Right atrium auricular region (tissue), 2 donors: ENCODE results near the gene ATP6V0A1. TPM values are rescaled to one million over a fixed set of nuclear protein-coding genes. Genes with fewer than 3 reads are reported as not detected.
"Not testable (repeated sequence)": the region's sequence is repeated elsewhere in the genome, so short reads cannot be mapped to it uniquely, and the experiment has no call there.

ENCODE experiments used
- DNase-seq: peaks from one replicate; pipeline ENCODE4 v3.0.0-alpha.2; 2019; ENCODE audit warnings: low spot score
- H3K27ac ChIP-seq, 2 donors: fragments of 200-600 bp; sonication (generic); 1 replicate in 1 of 2; 2 replicates in 1 of 2; pipeline ENCODE4 v1.5.1; 2016 to 2019
- H3K27me3 ChIP-seq, 2 donors: fragments of 200-600 bp; sonication (generic); one replicate each; pipeline versions ENCODE4 v1.5.1 to v1.6.0; 2017 to 2019
- H3K36me3 ChIP-seq: fragments of 200-600 bp; sonication (generic); one replicate; pipeline ENCODE4 v1.5.1; 2016
- H3K4me1 ChIP-seq, 2 donors: fragments of 200-600 bp; sonication (generic); one replicate each; pipeline versions ENCODE4 v1.5.1 to v1.6.0; 2017 to 2019
- H3K4me3 ChIP-seq, 2 donors: fragments of 200-600 bp; sonication (generic); 1 replicate in 1 of 2; 2 replicates in 1 of 2; pipeline ENCODE4 v1.5.1; 2017 to 2019; ENCODE audit warnings: mild to moderate bottlenecking in 1 of 2, moderate library complexity in 1 of 2
- H3K9me3 ChIP-seq, 2 donors: fragments of 200-600 bp; sonication (generic); one replicate each; pipeline ENCODE4 v1.5.1; 2019
- total RNA-seq, 2 donors: library from RNA; depleted of rRNA; stranded (reverse); fragments of >200 nt; gene quantifications; one replicate each; pipeline ENCODE4 v1.1.0, GENCODE V29; 2016
- TF ChIP-seq, protein P1 (sequence below), 2 donors: fragments of 200-600 bp; sonication (generic); IDR thresholded peaks; one replicate each; pipeline ENCODE4 v1.5.1; 2019; ENCODE audit warnings: antibody characterized with exemption in 2 of 2

Gene ATP6V0A1
- total RNA-seq, 2 donors from 2014 or later: 38.9 to 67.5 TPM

DNA sequence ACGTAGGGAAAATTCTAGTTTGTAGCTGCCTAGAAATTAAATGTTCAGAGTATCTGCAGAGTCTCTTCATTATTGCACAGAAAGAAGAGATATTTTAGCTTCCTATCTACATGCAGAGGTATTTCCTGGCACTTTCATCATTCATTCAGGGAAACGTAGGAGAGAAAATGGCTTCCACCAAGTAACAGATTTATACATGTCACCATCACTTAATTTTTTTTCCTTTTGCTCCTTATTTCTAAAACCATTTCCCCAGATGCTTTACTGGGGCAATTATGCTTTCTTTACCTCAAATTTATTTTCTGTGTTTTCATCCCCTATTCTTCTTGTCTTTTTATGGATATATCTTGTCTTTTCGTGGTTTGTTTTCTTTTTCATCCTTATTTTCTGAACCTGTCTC, 18.5 kb downstream of the ATP6V0A1 start:
- TF ChIP-seq, protein P1, sequence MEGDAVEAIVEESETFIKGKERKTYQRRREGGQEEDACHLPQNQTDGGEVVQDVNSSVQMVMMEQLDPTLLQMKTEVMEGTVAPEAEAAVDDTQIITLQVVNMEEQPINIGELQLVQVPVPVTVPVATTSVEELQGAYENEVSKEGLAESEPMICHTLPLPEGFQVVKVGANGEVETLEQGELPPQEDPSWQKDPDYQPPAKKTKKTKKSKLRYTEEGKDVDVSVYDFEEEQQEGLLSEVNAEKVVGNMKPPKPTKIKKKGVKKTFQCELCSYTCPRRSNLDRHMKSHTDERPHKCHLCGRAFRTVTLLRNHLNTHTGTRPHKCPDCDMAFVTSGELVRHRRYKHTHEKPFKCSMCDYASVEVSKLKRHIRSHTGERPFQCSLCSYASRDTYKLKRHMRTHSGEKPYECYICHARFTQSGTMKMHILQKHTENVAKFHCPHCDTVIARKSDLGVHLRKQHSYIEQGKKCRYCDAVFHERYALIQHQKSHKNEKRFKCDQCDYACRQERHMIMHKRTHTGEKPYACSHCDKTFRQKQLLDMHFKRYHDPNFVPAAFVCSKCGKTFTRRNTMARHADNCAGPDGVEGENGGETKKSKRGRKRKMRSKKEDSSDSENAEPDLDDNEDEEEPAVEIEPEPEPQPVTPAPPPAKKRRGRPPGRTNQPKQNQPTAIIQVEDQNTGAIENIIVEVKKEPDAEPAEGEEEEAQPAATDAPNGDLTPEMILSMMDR (IDR thresholded peaks at IDR 0.05): no peak
- Histone ChIP-seq H3K4me3 (no peak overlapping the region), H3K27ac (no peak overlapping the region), H3K36me3 (peaks cover 74% of the 10 kb centered on the region), H3K4me1 (no peaks in the 10 kb centered on the region), H3K9me3 (no peaks in the 10 kb centered on the region), H3K27me3 (no peaks in the 10 kb centered on the region)
- DNase-seq: no peak

DNA sequence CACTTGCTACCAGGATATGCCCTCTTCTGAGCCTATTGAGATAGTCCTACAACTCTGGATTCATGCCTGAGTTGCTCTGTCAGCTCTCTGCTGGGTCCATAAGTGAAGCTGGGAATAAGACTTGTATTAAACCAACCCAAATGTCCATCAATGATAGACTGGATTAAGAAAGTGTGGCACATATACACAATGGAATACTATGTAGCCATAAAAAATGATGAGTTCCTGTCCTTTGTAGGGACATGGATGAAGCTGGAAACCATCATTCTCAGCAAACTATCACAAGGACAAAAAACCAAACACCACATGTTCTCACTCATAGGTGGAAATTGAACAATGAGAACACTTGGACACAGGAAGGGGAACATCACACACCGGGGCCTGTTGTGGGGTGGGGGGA, 19.1 kb downstream of the ATP6V0A1 start:
- not testable (repeated sequence) for H3K9me3 ChIP-seq, H3K4me1 ChIP-seq, H3K27me3 ChIP-seq, DNase-seq, H3K4me3 ChIP-seq, H3K27ac ChIP-seq
- H3K36me3 ChIP-seq: peaks cover 72% of the 10 kb centered on the region

DNA sequence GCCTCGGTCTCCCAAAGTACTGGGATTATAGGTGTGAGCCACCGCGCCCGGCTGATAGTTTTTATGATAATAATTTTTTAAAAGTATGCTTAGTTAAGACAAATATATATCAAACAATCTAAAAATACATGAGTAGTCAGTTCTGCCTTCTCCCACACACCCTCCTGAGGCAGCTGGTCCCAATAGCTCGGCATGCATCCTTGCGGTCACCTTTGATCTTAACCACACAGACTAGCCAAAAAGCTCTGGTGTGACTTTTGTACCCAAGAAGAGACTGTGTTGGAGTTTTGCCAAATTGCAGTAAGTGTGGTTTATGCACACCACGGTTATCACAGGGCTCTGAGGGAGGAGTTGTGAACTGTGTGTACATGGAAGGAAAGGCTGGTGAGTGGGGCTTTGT, 25.6 kb downstream of the ATP6V0A1 start:
- Histone ChIP-seq H3K4me1 (no peaks in the 10 kb centered on the region), H3K27ac (peak overlapping the region in 1 of 2 donors; percentile 55), H3K4me3 (no peak overlapping the region), H3K36me3 (peaks cover 93% of the 10 kb centered on the region), H3K9me3 (no peaks in the 10 kb centered on the region), H3K27me3 (no peaks in the 10 kb centered on the region)
- DNase-seq: no peak
- TF ChIP-seq, protein P1 (IDR thresholded peaks at IDR 0.05): no peak

- TF ChIP-seq, protein P1 (IDR thresholded peaks at IDR 0.05): no peak
- H3K9me3 ChIP-seq: no peaks in the 10 kb centered on the region
- H3K27ac ChIP-seq: no peak overlapping the region
- H3K36me3 ChIP-seq: peaks cover 95% of the 10 kb centered on the region
- H3K4me1 ChIP-seq: no peaks in the 10 kb centered on the region
- no peaks in the 10 kb centered on the region for H3K27me3 ChIP-seq
- H3K4me3 ChIP-seq: no peak overlapping the region
- no peak for DNase-seq
Measured at GRCh38 chr17:42485680-42486079, 27.0 kb downstream of the ATP6V0A1 start.

GRCh38 chr17:42488032-42488431, 29.4 kb downstream of the ATP6V0A1 start:
- no peaks in the 10 kb centered on the region for H3K4me1 ChIP-seq
- H3K27ac ChIP-seq: no peak overlapping the region
- peaks cover 96% of the 10 kb centered on the region for H3K36me3 ChIP-seq
- H3K9me3 ChIP-seq: no peaks in the 10 kb centered on the region
- no peaks in the 10 kb centered on the region for H3K27me3 ChIP-seq
- TF ChIP-seq, protein P1 (IDR thresholded peaks at IDR 0.05): no peak
- no peak overlapping the region for H3K4me3 ChIP-seq
- DNase-seq: no peak

DNA sequence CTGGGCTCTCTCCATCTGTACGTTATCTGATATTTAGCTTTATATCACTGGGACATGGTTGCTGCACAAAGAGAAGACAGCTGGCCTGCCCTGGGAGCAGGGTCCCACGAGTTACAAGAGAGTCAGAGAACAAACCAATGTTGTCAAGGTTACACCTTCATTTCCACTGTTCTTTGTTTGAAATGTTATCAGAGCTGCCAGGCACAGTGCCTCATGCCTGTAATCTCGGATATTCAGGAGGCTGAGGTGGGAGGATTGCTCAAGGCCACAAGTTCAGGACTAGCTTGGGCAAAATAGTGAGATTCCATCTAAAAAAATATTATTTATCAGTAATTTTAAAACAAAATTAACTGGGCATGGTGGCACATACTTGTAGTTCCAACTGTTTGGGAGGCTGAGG, 34.6 kb downstream of the ATP6V0A1 start:
- TF ChIP-seq, protein P1 (IDR thresholded peaks at IDR 0.05): no peak
- no peaks in the 10 kb centered on the region for H3K27me3 ChIP-seq
- no peak overlapping the region for H3K27ac ChIP-seq
- H3K36me3 ChIP-seq: peaks cover 97% of the 10 kb centered on the region
- no peaks in the 10 kb centered on the region for H3K4me1 ChIP-seq
- no peaks in the 10 kb centered on the region for H3K9me3 ChIP-seq
- no peak overlapping the region for H3K4me3 ChIP-seq
- DNase-seq: no peak
